GM12874 (cell line): ENCODE results near the gene ALOX5.
A peak's percentile ranks its signal among the peaks of the same experiment; 100 is the strongest.

Source experiments
- CTCF ChIP-seq: IDR thresholded peaks from 2 replicates; pipeline ENCODE4 v1.5.1; 2011; ENCODE audit warnings: low read depth, mild to moderate bottlenecking, control low read depth, low read length, moderate library complexity; ENCODE audit not compliant: insufficient read depth

Gene ALOX5

GRCh38 chr10:45456822-45457221 lies 82.8 kb downstream of the ALOX5 start:
- no peak for TF ChIP-seq CTCF

GRCh38 chr10:45457487-45457886 lies 83.5 kb downstream of the ALOX5 start:
- TF ChIP-seq CTCF = no peak

GRCh38 chr10:45460235-45460878 lies 86.3 kb downstream of the ALOX5 start:
- no peak for TF ChIP-seq CTCF

GRCh38 chr10:45461034-45461433 lies 87.0 kb downstream of the ALOX5 start:
- TF ChIP-seq CTCF = no peak

GRCh38 chr10:45463244-45464116 lies 89.5 kb downstream of the ALOX5 start:
- no peak for TF ChIP-seq CTCF

GRCh38 chr10:45464958-45465567 lies 91.0 kb downstream of the ALOX5 start:
- TF ChIP-seq CTCF = peak; percentile 95

- TF ChIP-seq CTCF = no peak
These were observed 92.8 kb downstream of the ALOX5 start for GRCh38 chr10:45466784-45467183.
